Measurements from ENCODE around the gene SLC32A1.

The SLC32A1 gene

GRCh38 chr20:38704136-38704535, 20.1 kb upstream of the SLC32A1 start:
- no peak for TF ChIP-seq CTCF (IDR thresholded peaks at IDR 0.05; ENCODE audit: low read depth, low read length)
- no peak for TF ChIP-seq MYC (IDR thresholded peaks at IDR 0.05; ENCODE audit: low read depth, low read length)
- no peak for TF ChIP-seq POLR2A (IDR thresholded peaks at IDR 0.05; ENCODE audit: extremely low read depth, insufficient read length)
- TF ChIP-seq MAX (IDR thresholded peaks at IDR 0.05; ENCODE audit: low read depth, low read length) = no peak
- H3K4me3 ChIP-seq (ENCODE audit: low read depth, low read length) = no peak overlapping the region
- DNase-seq (ENCODE audit: low read depth) = no peak

GRCh38 chr20:38706509-38706908, 17.8 kb upstream of the SLC32A1 start:
- TF ChIP-seq CTCF (IDR thresholded peaks at IDR 0.05; ENCODE audit: low read depth, low read length) (no peak), MAX (IDR thresholded peaks at IDR 0.05; ENCODE audit: low read depth, low read length) (no peak), MYC (IDR thresholded peaks at IDR 0.05; ENCODE audit: low read depth, low read length) (no peak), POLR2A (IDR thresholded peaks at IDR 0.05; ENCODE audit: extremely low read depth, insufficient read length) (no peak)
- DNase-seq (ENCODE audit: low read depth) = no peak
- no peak overlapping the region for H3K4me3 ChIP-seq (ENCODE audit: low read depth, low read length)

- DNase-seq (ENCODE audit: low read depth) = no peak
Measured at GRCh38 chr20:38714308-38714707, 10.0 kb upstream of the SLC32A1 start.

GRCh38 chr20:38715646-38716045, 8.6 kb upstream of the SLC32A1 start:
- H3K4me3 ChIP-seq (ENCODE audit: low read depth, low read length) = no peak overlapping the region
- DNase-seq (ENCODE audit: low read depth) = no peak
- TF ChIP-seq CTCF (IDR thresholded peaks at IDR 0.05; ENCODE audit: low read depth, low read length) (no peak), MAX (IDR thresholded peaks at IDR 0.05; ENCODE audit: low read depth, low read length) (no peak), MYC (IDR thresholded peaks at IDR 0.05; ENCODE audit: low read depth, low read length) (no peak), POLR2A (IDR thresholded peaks at IDR 0.05; ENCODE audit: extremely low read depth, insufficient read length) (no peak)

More at GRCh38 chr20:38714308-38714707, 10.0 kb upstream of the SLC32A1 start:
- H3K4me3 ChIP-seq (ENCODE audit: low read depth, low read length) = no peak overlapping the region
- TF ChIP-seq POLR2A (IDR thresholded peaks at IDR 0.05; ENCODE audit: extremely low read depth, insufficient read length) = no peak
- TF ChIP-seq MAX (IDR thresholded peaks at IDR 0.05; ENCODE audit: low read depth, low read length) = no peak
- no peak for TF ChIP-seq CTCF (IDR thresholded peaks at IDR 0.05; ENCODE audit: low read depth, low read length)
- no peak for TF ChIP-seq MYC (IDR thresholded peaks at IDR 0.05; ENCODE audit: low read depth, low read length)

GRCh38 chr20:38722683-38723016, 1.6 kb upstream of the SLC32A1 start:
- H3K4me3 ChIP-seq (ENCODE audit: low read depth, low read length) = no peak overlapping the region
- no peak for TF ChIP-seq MYC (IDR thresholded peaks at IDR 0.05; ENCODE audit: low read depth, low read length)
- no peak for TF ChIP-seq POLR2A (IDR thresholded peaks at IDR 0.05; ENCODE audit: extremely low read depth, insufficient read length)
- no peak for DNase-seq (ENCODE audit: low read depth)

- peak; percentile 39 for DNase-seq (ENCODE audit: low read depth)
- TF ChIP-seq CTCF (IDR thresholded peaks at IDR 0.05; ENCODE audit: low read depth, low read length) = no peak
- TF ChIP-seq MYC (IDR thresholded peaks at IDR 0.05; ENCODE audit: low read depth, low read length) = no peak
- no peak for TF ChIP-seq MAX (IDR thresholded peaks at IDR 0.05; ENCODE audit: low read depth, low read length)
- TF ChIP-seq POLR2A (IDR thresholded peaks at IDR 0.05; ENCODE audit: extremely low read depth, insufficient read length) = no peak
- H3K4me3 ChIP-seq (ENCODE audit: low read depth, low read length) = no peak overlapping the region
Measured at GRCh38 chr20:38723017-38723847, 1.1 kb upstream of the SLC32A1 start.

Measured in NB4 (cell line).